Vagina (tissue), 2 donors: ENCODE measurements around the gene LILRA2. TPM values are rescaled to one million over a fixed set of nuclear protein-coding genes. Genes with fewer than 3 reads are reported as not detected.

ENCODE experiments used
- DNase-seq, 2 donors: peaks; one replicate each; pipeline ENCODE4 v3.0.0-alpha.2; 2017; ENCODE audit errors: extremely low spot score in 2 of 2
- H3K27ac ChIP-seq: fragments of 200-600 bp; sonication (generic); one replicate; pipeline ENCODE4 v1.5.1; 2019
- H3K27me3 ChIP-seq: fragments of 200-600 bp; sonication (generic); one replicate; pipeline ENCODE4 v1.5.1; 2019
- H3K36me3 ChIP-seq, 2 donors: fragments of 200-600 bp; sonication (generic); one replicate each; pipeline ENCODE4 v1.5.1; 2017 to 2019
- H3K4me1 ChIP-seq: fragments of 200-600 bp; sonication (generic); one replicate; pipeline ENCODE4 v1.5.1; 2019
- H3K4me3 ChIP-seq, 2 donors: fragments of 200-600 bp; sonication (generic); 1 replicate in 1 of 2; 2 replicates in 1 of 2; pipeline ENCODE4 v1.5.1; 2016 to 2019
- H3K9me3 ChIP-seq: fragments of 200-600 bp; sonication (generic); one replicate; pipeline ENCODE4 v1.5.1; 2019
- POLR2A ChIP-seq, 2 donors: fragments of 450-650 bp; IDR thresholded peaks; one replicate each; pipeline ENCODE4 v1.6.1; 2017; ENCODE audit warnings: antibody characterized with exemption in 2 of 2, mild to moderate bottlenecking in 2 of 2, moderate library complexity in 2 of 2
- POLR2AphosphoS5 ChIP-seq, 2 donors: sonication (generic); formaldehyde crosslinking; IDR thresholded peaks; one replicate each; pipeline ENCODE4 v1.9.0; 2017; ENCODE audit warnings: antibody characterized with exemption in 2 of 2, mild to moderate bottlenecking in 2 of 2, low read depth in 1 of 2; ENCODE audit not compliant: insufficient read depth in 1 of 2
- intact Hi-C: fragments of 100-400 bp; cut with DNase I; formaldehyde crosslinking; loops from one replicate; pipeline ENCODE4 v1.15.1; 2023
- total RNA-seq: library from RNA; depleted of rRNA; stranded (reverse); fragments of >200 nt; gene quantifications from one replicate; pipeline ENCODE4 v1.2.3, GENCODE V29; 2016
- TF ChIP-seq, protein P1 (sequence below), 3 experiments: fragments of 450-650 bp in 2 of 3; fragments of 200-600 bp in 1 of 3; sonication (generic) in 1 of 3; IDR thresholded peaks; one replicate each; pipeline ENCODE4 v1.5.1; 2017 to 2019; ENCODE audit warnings: antibody characterized with exemption in 3 of 3, mild to moderate bottlenecking in 2 of 3, moderate library complexity in 2 of 3

The LILRA2 gene
- total RNA-seq, 1 donor from 2014 or later: not detected

DNA sequence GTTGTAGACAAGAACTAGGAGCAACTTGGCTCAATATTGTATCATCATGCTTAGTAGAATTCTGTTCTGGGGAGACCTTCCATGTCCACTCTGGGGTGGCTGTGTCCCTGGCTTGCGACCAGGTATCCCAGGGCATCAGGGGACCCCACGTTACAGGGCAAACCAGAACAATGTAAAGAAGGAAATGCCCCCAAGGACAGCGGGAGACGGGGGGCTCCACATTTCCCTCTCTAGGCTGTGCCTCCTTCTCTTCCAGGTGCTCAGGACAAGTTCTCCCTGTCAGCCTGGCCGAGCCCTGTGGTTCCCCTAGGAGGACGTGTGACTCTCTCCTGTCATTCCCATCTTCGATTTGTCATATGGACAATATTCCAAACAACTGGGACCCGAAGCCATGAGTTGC lies 40.1 kb upstream of the LILRA2 start:
- intact Hi-C loops: no loop called here
- Histone ChIP-seq H3K4me3 (no peak overlapping the region), H3K9me3 (no peaks in the 10 kb centered on the region), H3K36me3 (no peaks in the 10 kb centered on the region), H3K4me1 (no peaks in the 10 kb centered on the region), H3K27ac (no peak overlapping the region), H3K27me3 (no peaks in the 10 kb centered on the region)
- TF ChIP-seq, protein P1, sequence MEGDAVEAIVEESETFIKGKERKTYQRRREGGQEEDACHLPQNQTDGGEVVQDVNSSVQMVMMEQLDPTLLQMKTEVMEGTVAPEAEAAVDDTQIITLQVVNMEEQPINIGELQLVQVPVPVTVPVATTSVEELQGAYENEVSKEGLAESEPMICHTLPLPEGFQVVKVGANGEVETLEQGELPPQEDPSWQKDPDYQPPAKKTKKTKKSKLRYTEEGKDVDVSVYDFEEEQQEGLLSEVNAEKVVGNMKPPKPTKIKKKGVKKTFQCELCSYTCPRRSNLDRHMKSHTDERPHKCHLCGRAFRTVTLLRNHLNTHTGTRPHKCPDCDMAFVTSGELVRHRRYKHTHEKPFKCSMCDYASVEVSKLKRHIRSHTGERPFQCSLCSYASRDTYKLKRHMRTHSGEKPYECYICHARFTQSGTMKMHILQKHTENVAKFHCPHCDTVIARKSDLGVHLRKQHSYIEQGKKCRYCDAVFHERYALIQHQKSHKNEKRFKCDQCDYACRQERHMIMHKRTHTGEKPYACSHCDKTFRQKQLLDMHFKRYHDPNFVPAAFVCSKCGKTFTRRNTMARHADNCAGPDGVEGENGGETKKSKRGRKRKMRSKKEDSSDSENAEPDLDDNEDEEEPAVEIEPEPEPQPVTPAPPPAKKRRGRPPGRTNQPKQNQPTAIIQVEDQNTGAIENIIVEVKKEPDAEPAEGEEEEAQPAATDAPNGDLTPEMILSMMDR (IDR thresholded peaks at IDR 0.05): no peak
- TF ChIP-seq POLR2A (IDR thresholded peaks at IDR 0.05): no peak
- TF ChIP-seq POLR2AphosphoS5 (IDR thresholded peaks at IDR 0.05; ENCODE audit: insufficient read depth in 1 of 2, low read depth in 1 of 2): no peak
- no peak for DNase-seq

DNA sequence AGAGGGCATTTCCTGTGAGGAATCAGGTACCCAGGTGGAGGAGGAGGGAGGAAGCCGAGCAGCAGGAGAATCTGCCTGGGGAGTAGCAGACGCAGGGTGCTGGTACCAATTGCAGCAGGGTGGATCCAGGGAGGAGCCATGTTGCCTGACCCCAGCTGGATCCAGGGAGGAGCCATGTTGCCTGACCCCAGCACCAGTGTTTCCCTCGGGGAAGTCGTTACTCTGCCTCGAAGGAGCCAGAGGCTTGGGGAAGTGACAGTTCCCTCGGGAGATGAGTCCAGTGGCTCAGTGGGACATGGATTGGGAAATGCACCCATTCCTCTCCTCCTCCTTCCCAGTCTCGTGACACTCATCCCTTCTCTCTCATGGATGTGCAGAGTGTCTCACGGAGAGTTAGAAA lies 39.4 kb upstream of the LILRA2 start:
- Histone ChIP-seq H3K4me3 (no peak overlapping the region), H3K27me3 (no peaks in the 10 kb centered on the region), H3K4me1 (no peaks in the 10 kb centered on the region), H3K27ac (no peak overlapping the region), H3K9me3 (no peaks in the 10 kb centered on the region), H3K36me3 (no peaks in the 10 kb centered on the region)
- TF ChIP-seq, protein P1 (IDR thresholded peaks at IDR 0.05): no peak
- no peak for TF ChIP-seq POLR2AphosphoS5 (IDR thresholded peaks at IDR 0.05; ENCODE audit: insufficient read depth in 1 of 2, low read depth in 1 of 2)
- DNase-seq: no peak
- intact Hi-C loops: no loop called here

DNA sequence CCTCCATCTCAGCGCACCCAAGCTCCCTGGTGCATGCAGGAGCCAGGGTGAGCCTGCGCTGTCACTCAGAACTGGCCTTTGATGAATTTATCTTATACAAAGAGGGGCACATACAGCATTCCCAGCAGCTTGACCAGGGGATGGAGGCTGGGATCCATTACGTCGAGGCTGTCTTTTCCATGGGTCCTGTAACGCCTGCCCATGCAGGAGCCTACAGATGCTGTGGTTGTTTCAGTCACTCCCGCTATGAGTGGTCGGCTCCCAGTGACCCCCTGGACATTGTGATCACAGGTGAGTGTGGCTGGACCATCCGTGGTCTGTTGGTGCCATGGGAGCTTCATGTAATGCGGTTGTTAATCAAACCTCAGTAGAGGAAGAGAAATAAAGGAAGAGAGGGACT lies 38.0 kb upstream of the LILRA2 start:
- Histone ChIP-seq H3K36me3 (no peaks in the 10 kb centered on the region), H3K4me3 (no peak overlapping the region), H3K27me3 (no peaks in the 10 kb centered on the region), H3K4me1 (no peaks in the 10 kb centered on the region), H3K27ac (no peak overlapping the region), H3K9me3 (no peaks in the 10 kb centered on the region)
- intact Hi-C loops: no loop called here
- no peak for DNase-seq
- TF ChIP-seq POLR2AphosphoS5 (IDR thresholded peaks at IDR 0.05; ENCODE audit: insufficient read depth in 1 of 2, low read depth in 1 of 2) (no peak), POLR2A (IDR thresholded peaks at IDR 0.05) (no peak)
- TF ChIP-seq, protein P1 (IDR thresholded peaks at IDR 0.05): no peak

DNA sequence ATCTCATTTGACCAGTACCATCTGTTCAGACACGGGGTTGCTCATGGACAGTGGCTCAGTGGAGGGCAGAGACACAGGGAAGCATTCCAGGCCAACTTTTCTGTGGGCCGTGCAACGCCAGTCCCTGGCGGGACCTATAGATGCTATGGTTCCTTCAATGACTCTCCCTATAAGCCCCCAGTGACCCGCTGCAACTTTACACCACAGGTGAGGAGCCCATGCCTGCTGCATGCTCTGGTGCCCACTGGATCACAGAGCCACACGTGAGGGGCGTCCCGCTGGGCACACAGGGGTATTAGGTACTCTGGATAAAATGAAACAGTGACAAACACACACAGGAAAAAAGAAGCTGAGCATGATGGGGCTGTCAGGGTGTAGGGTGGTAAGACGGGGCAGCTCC lies 36.6 kb upstream of the LILRA2 start:
- TF ChIP-seq POLR2AphosphoS5 (IDR thresholded peaks at IDR 0.05; ENCODE audit: insufficient read depth in 1 of 2, low read depth in 1 of 2): no peak
- TF ChIP-seq, protein P1 (IDR thresholded peaks at IDR 0.05): no peak
- TF ChIP-seq POLR2A (IDR thresholded peaks at IDR 0.05): no peak
- no peak for DNase-seq
- intact Hi-C loops: no loop called here
- Histone ChIP-seq H3K4me3 (no peak overlapping the region), H3K9me3 (no peaks in the 10 kb centered on the region), H3K27me3 (no peaks in the 10 kb centered on the region), H3K4me1 (no peaks in the 10 kb centered on the region), H3K36me3 (no peaks in the 10 kb centered on the region), H3K27ac (no peak overlapping the region)

DNA sequence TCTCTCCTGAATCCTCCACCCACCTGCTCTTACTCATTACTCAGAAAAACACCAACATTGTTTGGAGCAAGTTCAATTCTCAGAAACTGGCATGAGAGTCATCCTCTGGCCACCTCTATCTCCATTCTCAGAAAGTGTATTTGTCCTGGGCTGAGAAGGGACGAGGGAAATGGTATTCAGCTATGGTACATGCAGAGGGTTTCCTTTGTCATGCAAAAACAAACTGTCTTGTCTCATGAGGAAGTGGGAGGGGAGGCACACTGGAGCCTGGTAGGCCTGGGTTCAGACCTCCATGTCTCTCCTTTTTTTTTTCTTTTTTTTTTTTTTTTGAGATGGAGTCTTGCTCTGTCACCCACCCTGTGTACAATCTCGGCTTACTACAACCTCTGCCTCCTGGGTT lies 31.9 kb upstream of the LILRA2 start:
- no peak for DNase-seq
- H3K27ac ChIP-seq: no peak overlapping the region
- no peaks in the 10 kb centered on the region for H3K9me3 ChIP-seq
- H3K4me3 ChIP-seq: no peak overlapping the region
- H3K27me3 ChIP-seq: no peaks in the 10 kb centered on the region
- no peaks in the 10 kb centered on the region for H3K4me1 ChIP-seq
- no peaks in the 10 kb centered on the region for H3K36me3 ChIP-seq
- TF ChIP-seq POLR2A (IDR thresholded peaks at IDR 0.05) (no peak), POLR2AphosphoS5 (IDR thresholded peaks at IDR 0.05; ENCODE audit: insufficient read depth in 1 of 2, low read depth in 1 of 2) (no peak)
- TF ChIP-seq, protein P1 (IDR thresholded peaks at IDR 0.05): no peak
- intact Hi-C loops: no loop called here
